ENCODE results near the gene RUBCNL.

- TF ChIP-seq CTCF (IDR thresholded peaks at IDR 0.05 in 2 of 3, conservative IDR thresholded peaks at IDR 0.05 in 1 of 3; ENCODE audit: borderline replicate concordance in 1 of 3, insufficient read depth in 1 of 3, low read depth in 2 of 3, low read length in 2 of 3) (no peak), JUND (IDR thresholded peaks at IDR 0.05) (no peak), POLR2A (IDR thresholded peaks at IDR 0.05; ENCODE audit: borderline replicate concordance, extremely low read depth, insufficient read depth, insufficient read length) (no peak), SP1 (IDR thresholded peaks at IDR 0.05; ENCODE audit: low read depth) (no peak), EZH2 (IDR thresholded peaks at IDR 0.05) (no peak), EZH2phosphoT487 (IDR thresholded peaks at IDR 0.05; ENCODE audit: borderline replicate concordance) (no peak), ATF3 (IDR thresholded peaks at IDR 0.05) (no peak), YY1 (IDR thresholded peaks at IDR 0.05; ENCODE audit: extremely low read depth, insufficient replicate concordance, low read depth, low read length) (no peak), REST (IDR thresholded peaks at IDR 0.05; ENCODE audit: low read depth) (no peak)
Measured at GRCh38 chr13:46386392-46387063, 524 bp downstream of the RUBCNL start.
